ENCODE results near the gene MALRD1. TPM values are rescaled to one million over a fixed set of nuclear protein-coding genes. Genes with fewer than 3 reads are reported as not detected.

Gene MALRD1
- total RNA-seq, 2 experiments from 2014 or later = not detected

GRCh38 chr10:19049567-19049966 is 966 bp downstream of the MALRD1 start:
- H3K4me1 Mint-ChIP-seq = no peaks in the 10 kb centered on the region
- H3K27me3 Mint-ChIP-seq = no peaks in the 10 kb centered on the region
- no peak for DNase-seq
- peaks cover 3% of the 10 kb centered on the region for H3K9me3 Mint-ChIP-seq
- no peaks in the 10 kb centered on the region for H3K36me3 Mint-ChIP-seq (ENCODE audit: low read depth)
- ChIA-PET CTCF (no interaction called here), POLR2A (no interaction called here)
- no peak overlapping the region for H3K4me3 Mint-ChIP-seq
- no peak overlapping the region for H3K27ac Mint-ChIP-seq

- no peaks in the 10 kb centered on the region for H3K27me3 Mint-ChIP-seq
- DNase-seq = no peak
- H3K27ac Mint-ChIP-seq = no peak overlapping the region
- POLR2A ChIA-PET = no interaction called here
- no peaks in the 10 kb centered on the region for H3K36me3 Mint-ChIP-seq (ENCODE audit: low read depth)
- H3K9me3 Mint-ChIP-seq = no peaks in the 10 kb centered on the region
- H3K4me3 Mint-ChIP-seq = no peak overlapping the region
- CTCF ChIA-PET = no interaction called here
- no peaks in the 10 kb centered on the region for H3K4me1 Mint-ChIP-seq
Observed at GRCh38 chr10:19054289-19054835, 5.8 kb downstream of the MALRD1 start.

GRCh38 chr10:19058046-19058445 is 9.4 kb downstream of the MALRD1 start:
- Mint-ChIP-seq H3K27ac (no peak overlapping the region), H3K36me3 (ENCODE audit: low read depth) (no peaks in the 10 kb centered on the region), H3K4me1 (no peaks in the 10 kb centered on the region), H3K27me3 (no peaks in the 10 kb centered on the region), H3K9me3 (peaks cover 10% of the 10 kb centered on the region), H3K4me3 (no peak overlapping the region)
- POLR2A ChIA-PET = no interaction called here
- CTCF ChIA-PET = no interaction called here
- no peak for DNase-seq

- Mint-ChIP-seq H3K4me1 (no peaks in the 10 kb centered on the region), H3K27ac (no peak overlapping the region), H3K36me3 (ENCODE audit: low read depth) (no peaks in the 10 kb centered on the region), H3K4me3 (no peak overlapping the region), H3K9me3 (peaks cover 15% of the 10 kb centered on the region), H3K27me3 (no peaks in the 10 kb centered on the region)
- ChIA-PET CTCF (no interaction called here), POLR2A (no interaction called here)
- no peak for DNase-seq
Observed at GRCh38 chr10:19063986-19064385, 15.4 kb downstream of the MALRD1 start.

GRCh38 chr10:19071946-19072345 is 23.3 kb downstream of the MALRD1 start:
- H3K4me3 Mint-ChIP-seq = no peak overlapping the region
- POLR2A ChIA-PET = no interaction called here
- H3K9me3 Mint-ChIP-seq = peaks cover 2% of the 10 kb centered on the region
- no peak for DNase-seq
- H3K27ac Mint-ChIP-seq = no peak overlapping the region
- CTCF ChIA-PET = no interaction called here
- H3K27me3 Mint-ChIP-seq = no peaks in the 10 kb centered on the region
- no peaks in the 10 kb centered on the region for H3K4me1 Mint-ChIP-seq
- H3K36me3 Mint-ChIP-seq (ENCODE audit: low read depth) = no peaks in the 10 kb centered on the region

- Mint-ChIP-seq H3K4me3 (no peak overlapping the region), H3K27me3 (no peaks in the 10 kb centered on the region), H3K36me3 (ENCODE audit: low read depth) (no peaks in the 10 kb centered on the region), H3K4me1 (no peaks in the 10 kb centered on the region), H3K9me3 (peaks cover 4% of the 10 kb centered on the region), H3K27ac (no peak overlapping the region)
- POLR2A ChIA-PET = no interaction called here
- CTCF ChIA-PET = no interaction called here
- no peak for DNase-seq
Observed at GRCh38 chr10:19077276-19077675, 28.7 kb downstream of the MALRD1 start.

GRCh38 chr10:19096501-19097073 is 48.0 kb downstream of the MALRD1 start:
- H3K4me1 Mint-ChIP-seq = no peaks in the 10 kb centered on the region
- H3K4me3 Mint-ChIP-seq = no peak overlapping the region
- no peak for DNase-seq
- H3K27ac Mint-ChIP-seq = no peak overlapping the region
- H3K36me3 Mint-ChIP-seq (ENCODE audit: low read depth) = no peaks in the 10 kb centered on the region
- POLR2A ChIA-PET = no interaction called here
- no peaks in the 10 kb centered on the region for H3K27me3 Mint-ChIP-seq
- CTCF ChIA-PET = no interaction called here
- peaks cover 6% of the 10 kb centered on the region for H3K9me3 Mint-ChIP-seq

- ChIA-PET CTCF (no interaction called here), POLR2A (no interaction called here)
- Mint-ChIP-seq H3K4me1 (no peaks in the 10 kb centered on the region), H3K36me3 (ENCODE audit: low read depth) (no peaks in the 10 kb centered on the region), H3K4me3 (no peak overlapping the region), H3K27ac (no peak overlapping the region), H3K27me3 (no peaks in the 10 kb centered on the region), H3K9me3 (peaks cover 6% of the 10 kb centered on the region)
- no peak for DNase-seq
Observed at GRCh38 chr10:19097151-19097550, 48.5 kb downstream of the MALRD1 start.

- Mint-ChIP-seq H3K4me1 (no peaks in the 10 kb centered on the region), H3K36me3 (ENCODE audit: low read depth) (no peaks in the 10 kb centered on the region), H3K27ac (no peak overlapping the region), H3K27me3 (no peaks in the 10 kb centered on the region), H3K4me3 (no peak overlapping the region), H3K9me3 (peaks cover 9% of the 10 kb centered on the region)
- DNase-seq = no peak
- ChIA-PET CTCF (no interaction called here), POLR2A (no interaction called here)
Observed at GRCh38 chr10:19098803-19099202, 50.2 kb downstream of the MALRD1 start.

- H3K4me1 Mint-ChIP-seq = no peaks in the 10 kb centered on the region
- DNase-seq = no peak
- H3K9me3 Mint-ChIP-seq = peaks cover 19% of the 10 kb centered on the region
- no peaks in the 10 kb centered on the region for H3K27me3 Mint-ChIP-seq
- H3K4me3 Mint-ChIP-seq = no peak overlapping the region
- POLR2A ChIA-PET = no interaction called here
- H3K27ac Mint-ChIP-seq = no peak overlapping the region
- H3K36me3 Mint-ChIP-seq (ENCODE audit: low read depth) = no peaks in the 10 kb centered on the region
- CTCF ChIA-PET = no interaction called here
Observed at GRCh38 chr10:19107406-19107805, 58.8 kb downstream of the MALRD1 start.

- H3K36me3 Mint-ChIP-seq (ENCODE audit: low read depth) = no peaks in the 10 kb centered on the region
- H3K4me1 Mint-ChIP-seq = no peaks in the 10 kb centered on the region
- CTCF ChIA-PET = no interaction called here
- H3K27me3 Mint-ChIP-seq = no peaks in the 10 kb centered on the region
- peaks cover 17% of the 10 kb centered on the region for H3K9me3 Mint-ChIP-seq
- DNase-seq = no peak
- H3K27ac Mint-ChIP-seq = no peak overlapping the region
- H3K4me3 Mint-ChIP-seq = no peak overlapping the region
- POLR2A ChIA-PET = no interaction called here
Observed at GRCh38 chr10:19111501-19112267, 63.1 kb downstream of the MALRD1 start.

- ChIA-PET POLR2A (no interaction called here), CTCF (no interaction called here)
- Mint-ChIP-seq H3K4me1 (no peaks in the 10 kb centered on the region), H3K36me3 (ENCODE audit: low read depth) (no peaks in the 10 kb centered on the region), H3K27ac (no peak overlapping the region), H3K27me3 (no peaks in the 10 kb centered on the region), H3K4me3 (no peak overlapping the region), H3K9me3 (peaks cover 9% of the 10 kb centered on the region)
- no peak for DNase-seq
Observed at GRCh38 chr10:19117438-19117837, 68.8 kb downstream of the MALRD1 start.

GRCh38 chr10:19119191-19119590 is 70.6 kb downstream of the MALRD1 start:
- no peak for DNase-seq
- Mint-ChIP-seq H3K9me3 (peaks cover 9% of the 10 kb centered on the region), H3K36me3 (ENCODE audit: low read depth) (no peaks in the 10 kb centered on the region), H3K27ac (no peak overlapping the region), H3K27me3 (no peaks in the 10 kb centered on the region), H3K4me1 (no peaks in the 10 kb centered on the region), H3K4me3 (no peak overlapping the region)
- POLR2A ChIA-PET = no interaction called here
- CTCF ChIA-PET = no interaction called here

- no peaks in the 10 kb centered on the region for H3K4me1 Mint-ChIP-seq
- no peak overlapping the region for H3K4me3 Mint-ChIP-seq
- no peaks in the 10 kb centered on the region for H3K36me3 Mint-ChIP-seq (ENCODE audit: low read depth)
- peaks cover 9% of the 10 kb centered on the region for H3K9me3 Mint-ChIP-seq
- H3K27me3 Mint-ChIP-seq = no peaks in the 10 kb centered on the region
- no peak overlapping the region for H3K27ac Mint-ChIP-seq
- DNase-seq = no peak
- ChIA-PET CTCF (no interaction called here), POLR2A (no interaction called here)
Observed at GRCh38 chr10:19120381-19120908, 71.8 kb downstream of the MALRD1 start.
